Spinal cord (tissue), 10 donors: Measurements from ENCODE around the gene CPNE2. TPM values are rescaled to one million over a fixed set of nuclear protein-coding genes. Genes with fewer than 3 reads are reported as not detected.

Experiments used
- DNase-seq, 6 donors: peaks; one replicate each; pipeline versions ENCODE4 v3.0.0 to v3.0.0-alpha.2; 2013 to 2015; ENCODE audit warnings: low spot score in 6 of 6, low read depth in 4 of 6
- H3K27ac ChIP-seq: one replicate; pipeline ENCODE4 v1.5.1; 2013; ENCODE audit warnings: low read depth, low read length, control low read depth
- H3K27me3 ChIP-seq: one replicate; pipeline ENCODE4 v1.6.1; 2013; ENCODE audit warnings: low read length; ENCODE audit not compliant: control insufficient read depth, insufficient read depth
- H3K36me3 ChIP-seq: one replicate; pipeline ENCODE4 v1.6.1; 2013; ENCODE audit warnings: low read length; ENCODE audit not compliant: control insufficient read depth, insufficient read depth
- H3K4me1 ChIP-seq: one replicate; pipeline ENCODE4 v1.6.1; 2013; ENCODE audit warnings: low read length; ENCODE audit not compliant: control insufficient read depth, insufficient read depth
- H3K4me3 ChIP-seq: one replicate; pipeline ENCODE4 v1.5.1; 2013; ENCODE audit warnings: low read depth, low read length, control low read depth
- H3K9me3 ChIP-seq: one replicate; pipeline ENCODE4 v1.6.1; 2013; ENCODE audit warnings: low read length; ENCODE audit not compliant: control insufficient read depth, insufficient read depth
- WGBS: methylation state at CpG from one replicate; pipeline ENCODE4 v1.1.5; 2013; ENCODE audit warnings: missing lambda C conversion rate; ENCODE audit not compliant: insufficient coverage; 5-methylcytosine and 5-hydroxymethylcytosine counted together
- long read RNA-seq, 4 donors: transcript quantifications; one replicate each; lab custom pipeline, GENCODE V29; 2026
- polyA plus RNA-seq, 2 donors: library from polyadenylated mRNA; unstranded; fragments of 120-200 nt; gene quantifications; one replicate each; pipeline ENCODE4 v1.2.1, GENCODE V29; 2013; ENCODE audit not compliant: insufficient read length in 2 of 2
- total RNA-seq, 2 donors: library from RNA; depleted of rRNA in 1 of 2; stranded (reverse); fragments of 120-200 nt in 1 of 2; fragments of >200 nt in 1 of 2; gene quantifications; one replicate each; pipeline versions ENCODE4 v1.2.3 to v1.2.4, GENCODE V29; 2013 to 2014
- donor health status: healthy.

The CPNE2 gene
- total RNA-seq (10 to 100 TPM; 56.4 to 58.5 TPM), polyA plus RNA-seq (100 to 1,000 TPM; 184 to 197 TPM)
- long read RNA-seq, donor 1, transcript CPNE2-209 (2 exons, 901 nt), result minor isoform, 12 of 95 reads
- long read RNA-seq, donor 1, transcript CPNE2-201 (16 exons, 2,645 nt), result major isoform, 48 of 95 reads
- long read RNA-seq, donor 1, partial matches to known transcripts, result 35 of 95 reads
- long read RNA-seq, donor 1, other reads (novel, unspliced or antisense), result 0 of 95 reads
- long read RNA-seq, donor 2, transcript CPNE2-201 (16 exons, 2,645 nt), result major isoform, 9 of 19 reads
- long read RNA-seq, donor 2, transcript CPNE2-209 (2 exons, 901 nt), result minor isoform, 5 of 19 reads
- long read RNA-seq, donor 2, partial matches to known transcripts, result 5 of 19 reads
- long read RNA-seq, donor 2, other reads (novel, unspliced or antisense), result 0 of 19 reads
- long read RNA-seq, donor 3, transcript CPNE2-201 (16 exons, 2,645 nt), result major isoform, 12 of 15 reads
- long read RNA-seq, donor 3, partial matches to known transcripts, result 0 of 15 reads
- long read RNA-seq, donor 3, other reads (novel, unspliced or antisense), result 0 of 15 reads
- long read RNA-seq, donor 4, transcript CPNE2-209 (2 exons, 901 nt), result major isoform, 7 of 14 reads
- long read RNA-seq, donor 4, transcript CPNE2-201 (16 exons, 2,645 nt), result major isoform, 7 of 14 reads
- long read RNA-seq, donor 4, partial matches to known transcripts, result 0 of 14 reads
- long read RNA-seq, donor 4, other reads (novel, unspliced or antisense), result 0 of 14 reads

GRCh38 chr16:57091975-57092785, at the start of gene CPNE2:
CPNE2 (plus strand) TSS chr16:57092583; CDS start chr16:57110743, 18,160 bp downstream.
- Histone ChIP-seq H3K4me1 (peaks cover 37% of the 10 kb centered on the region), H3K27ac (peak within 1 kb of the TSS; percentile 82), H3K36me3 (peaks cover 16% of the 10 kb centered on the region), H3K27me3 (no peaks in the 10 kb centered on the region), H3K4me3 (peak within 1 kb of the TSS; percentile 60), H3K9me3 (no peaks in the 10 kb centered on the region)
- WGBS, result under 1% methylated on average over 99 of the region's 100 CpGs
- peak in 4 of 6 donors; percentile 39 to 91 (median 67) for DNase-seq

- no peak overlapping the region for H3K4me3 ChIP-seq
- H3K4me1 ChIP-seq, result peaks cover 16% of the 10 kb centered on the region
- DNase-seq, result no peak
- H3K27me3 ChIP-seq, result no peaks in the 10 kb centered on the region
- H3K36me3 ChIP-seq, result no peaks in the 10 kb centered on the region
- WGBS, result 88% methylated on average over 9 of the region's 9 CpGs
- H3K27ac ChIP-seq, result no peak overlapping the region
- H3K9me3 ChIP-seq, result no peaks in the 10 kb centered on the region
These were observed 49.1 kb upstream of the CPNE2 start for GRCh38 chr16:57043248-57043647.

- Histone ChIP-seq H3K27ac (no peak overlapping the region), H3K4me3 (no peak overlapping the region), H3K36me3 (no peaks in the 10 kb centered on the region), H3K9me3 (no peaks in the 10 kb centered on the region), H3K4me1 (peaks cover 16% of the 10 kb centered on the region), H3K27me3 (no peaks in the 10 kb centered on the region)
- WGBS, result 96% methylated on average over 3 of the region's 12 CpGs
- DNase-seq, result no peak
These were observed 47.3 kb upstream of the CPNE2 start for GRCh38 chr16:57044931-57045693.

GRCh38 chr16:57045694-57046381, 46.5 kb upstream of the CPNE2 start:
- 24% methylated on average over 11 of the region's 13 CpGs for WGBS
- H3K4me3 ChIP-seq, result no peak overlapping the region
- peak; percentile 22 to 83 (median 50) for DNase-seq
- H3K9me3 ChIP-seq, result no peaks in the 10 kb centered on the region
- H3K27me3 ChIP-seq, result no peaks in the 10 kb centered on the region
- H3K27ac ChIP-seq, result no peak overlapping the region
- no peaks in the 10 kb centered on the region for H3K36me3 ChIP-seq
- H3K4me1 ChIP-seq, result peaks cover 16% of the 10 kb centered on the region

- WGBS, result 67% methylated on average over 1 of the region's 2 CpGs
- Histone ChIP-seq H3K27ac (no peak overlapping the region), H3K9me3 (no peaks in the 10 kb centered on the region), H3K27me3 (no peaks in the 10 kb centered on the region), H3K4me3 (no peak overlapping the region), H3K4me1 (peaks cover 16% of the 10 kb centered on the region), H3K36me3 (no peaks in the 10 kb centered on the region)
- no peak for DNase-seq
These were observed 44.3 kb upstream of the CPNE2 start for GRCh38 chr16:57048095-57048494.

GRCh38 chr16:57049678-57050077, 42.7 kb upstream of the CPNE2 start:
- no peaks in the 10 kb centered on the region for H3K36me3 ChIP-seq
- no CpG with 5 or more reads among the region's 4 CpGs for WGBS
- H3K4me1 ChIP-seq, result peaks cover 16% of the 10 kb centered on the region
- H3K4me3 ChIP-seq, result no peak overlapping the region
- no peak for DNase-seq
- H3K9me3 ChIP-seq, result no peaks in the 10 kb centered on the region
- H3K27ac ChIP-seq, result no peak overlapping the region
- H3K27me3 ChIP-seq, result no peaks in the 10 kb centered on the region

- Histone ChIP-seq H3K4me1 (peaks cover 5% of the 10 kb centered on the region), H3K27me3 (no peaks in the 10 kb centered on the region), H3K27ac (no peak overlapping the region), H3K9me3 (no peaks in the 10 kb centered on the region), H3K4me3 (no peak overlapping the region), H3K36me3 (no peaks in the 10 kb centered on the region)
- DNase-seq, result no peak
- WGBS, result no CpG with 5 or more reads among the region's 11 CpGs
These were observed 40.6 kb upstream of the CPNE2 start for GRCh38 chr16:57051696-57052228.

- Histone ChIP-seq H3K36me3 (no peaks in the 10 kb centered on the region), H3K9me3 (no peaks in the 10 kb centered on the region), H3K27me3 (no peaks in the 10 kb centered on the region), H3K4me3 (no peak overlapping the region), H3K4me1 (peaks cover 5% of the 10 kb centered on the region), H3K27ac (no peak overlapping the region)
- no peak for DNase-seq
- 95% methylated on average over 8 of the region's 9 CpGs for WGBS
These were observed 39.2 kb upstream of the CPNE2 start for GRCh38 chr16:57053206-57053605.
